ENCODE measurements around the gene CD44.

The CD44 gene

GRCh38 chr11:35153280-35153679 is 14.3 kb downstream of the CD44 start:
- no peak for TF ChIP-seq CTCF (IDR thresholded peaks at IDR 0.05; ENCODE audit: low read depth, low read length)
- in situ Hi-C loops (cut with HindIII; ENCODE audit: low sequenced_read_pairs): no loop called here
- no peak for DNase-seq (ENCODE audit: low read depth, low spot score)
- H3K4me3 ChIP-seq (ENCODE audit: low read depth, low read length): no peak overlapping the region

GRCh38 chr11:35154952-35155351 is 16.0 kb downstream of the CD44 start:
- no peak for TF ChIP-seq CTCF (IDR thresholded peaks at IDR 0.05; ENCODE audit: low read depth, low read length)
- no peak for DNase-seq (ENCODE audit: low read depth, low spot score)
- H3K4me3 ChIP-seq (ENCODE audit: low read depth, low read length): no peak overlapping the region
- in situ Hi-C loops (cut with HindIII; ENCODE audit: low sequenced_read_pairs): no loop called here

- no peak overlapping the region for H3K4me3 ChIP-seq (ENCODE audit: low read depth, low read length)
- DNase-seq (ENCODE audit: low read depth, low spot score): no peak
- TF ChIP-seq CTCF (IDR thresholded peaks at IDR 0.05; ENCODE audit: low read depth, low read length): no peak
- in situ Hi-C loops (cut with HindIII; ENCODE audit: low sequenced_read_pairs): no loop called here
These were observed 16.7 kb downstream of the CD44 start for GRCh38 chr11:35155677-35156076.

- in situ Hi-C loops (cut with HindIII; ENCODE audit: low sequenced_read_pairs): no loop called here
- no peak overlapping the region for H3K4me3 ChIP-seq (ENCODE audit: low read depth, low read length)
- DNase-seq (ENCODE audit: low read depth, low spot score): no peak
- TF ChIP-seq CTCF (IDR thresholded peaks at IDR 0.05; ENCODE audit: low read depth, low read length): no peak
These were observed 19.1 kb downstream of the CD44 start for GRCh38 chr11:35157814-35158700.

GRCh38 chr11:35158701-35159510 is 19.9 kb downstream of the CD44 start:
- no peak for TF ChIP-seq CTCF (IDR thresholded peaks at IDR 0.05; ENCODE audit: low read depth, low read length)
- H3K4me3 ChIP-seq (ENCODE audit: low read depth, low read length): no peak overlapping the region
- in situ Hi-C loops (cut with HindIII; ENCODE audit: low sequenced_read_pairs): no loop called here
- no peak for DNase-seq (ENCODE audit: low read depth, low spot score)

- no peak for TF ChIP-seq CTCF (IDR thresholded peaks at IDR 0.05; ENCODE audit: low read depth, low read length)
- DNase-seq (ENCODE audit: low read depth, low spot score): no peak
- in situ Hi-C loops (cut with HindIII; ENCODE audit: low sequenced_read_pairs): no loop called here
- no peak overlapping the region for H3K4me3 ChIP-seq (ENCODE audit: low read depth, low read length)
These were observed 21.4 kb downstream of the CD44 start for GRCh38 chr11:35160246-35160824.
